CD14-positive monocyte (primary cell): ENCODE results near the gene DRC3. TPM values are rescaled to one million over a fixed set of nuclear protein-coding genes. Genes with fewer than 3 reads are reported as not detected.
A peak's percentile ranks its signal among the peaks of the same experiment; 100 is the strongest.

Experiments used
- DNase-seq, 3 donors: peaks; one replicate each; pipeline ENCODE4 v3.0.0-alpha.2; 2011 to 2022
- H2AFZ ChIP-seq: 2 replicates; pipeline ENCODE4 v1.6.0; 2012; ENCODE audit warnings: mild to moderate bottlenecking, low read depth, low read length, inconsistent platforms; ENCODE audit not compliant: insufficient read depth, poor library complexity, severe bottlenecking
- H3K27ac ChIP-seq, 2 donors: 1 replicate in 1 of 2; 2 replicates in 1 of 2; pipeline ENCODE4 v1.5.1; 2012 to 2013; ENCODE audit warnings: low read length in 2 of 2, control low read depth in 1 of 2, inconsistent platforms in 1 of 2, low read depth in 1 of 2, mild to moderate bottlenecking in 1 of 2
- H3K27me3 ChIP-seq, 2 donors: one replicate each; pipeline versions ENCODE4 v1.6.0 to v1.6.1; 2011 to 2013; ENCODE audit warnings: low read length in 2 of 2; ENCODE audit not compliant: control insufficient read depth in 2 of 2, insufficient read depth in 2 of 2
- H3K36me3 ChIP-seq, 2 donors: replicated peaks in 1 of 2; 1 replicate in 1 of 2; 2 replicates in 1 of 2; pipeline versions ENCODE4 v1.5.1 to v1.6.1; 2012 to 2013; ENCODE audit warnings: low read length in 2 of 2, control low read depth in 1 of 2, inconsistent platforms in 1 of 2, mild to moderate bottlenecking in 1 of 2; ENCODE audit not compliant: insufficient read depth in 2 of 2, control insufficient read depth in 1 of 2
- H3K4me1 ChIP-seq, 2 donors: 1 replicate in 1 of 2; 2 replicates in 1 of 2; pipeline versions ENCODE4 v1.5.1 to v1.6.1; 2012 to 2013; ENCODE audit warnings: low read length in 2 of 2, control low read depth in 1 of 2, inconsistent platforms in 1 of 2, mild to moderate bottlenecking in 1 of 2, moderate library complexity in 1 of 2; ENCODE audit not compliant: insufficient read depth in 2 of 2, control insufficient read depth in 1 of 2
- H3K4me2 ChIP-seq: replicated peaks from 2 replicates; pipeline ENCODE3; 2012; ENCODE audit warnings: low read length, moderate library complexity, mild to moderate bottlenecking; ENCODE audit not compliant: poor library complexity, severe bottlenecking; ENCODE audit errors: extremely low read depth
- H3K4me3 ChIP-seq, 3 experiments: fragments of 200-600 bp in 1 of 3; sonication (generic) in 1 of 3; replicated peaks in 1 of 3; 1 replicate in 2 of 3; 2 replicates in 1 of 3; pipeline ENCODE4 v1.5.1; 2011 to 2013; ENCODE audit warnings: low read length in 3 of 3, mild to moderate bottlenecking in 3 of 3, control low read depth in 2 of 3, low read depth in 2 of 3, inconsistent platforms in 1 of 3, moderate library complexity in 1 of 3
- H3K79me2 ChIP-seq: 2 replicates; pipeline ENCODE4 v1.6.0; 2012; ENCODE audit warnings: mild to moderate bottlenecking, control low read depth, inconsistent platforms, low read length, moderate library complexity; ENCODE audit not compliant: insufficient read depth
- H3K9ac ChIP-seq: 2 replicates; pipeline ENCODE4 v1.6.0; 2017; ENCODE audit warnings: low read length, mild to moderate bottlenecking; ENCODE audit not compliant: insufficient read depth, poor library complexity, severe bottlenecking
- H3K9me3 ChIP-seq, 2 donors: replicated peaks in 1 of 2; 1 replicate in 1 of 2; 2 replicates in 1 of 2; pipeline versions ENCODE4 v1.5.1 to v1.6.1; 2012 to 2013; ENCODE audit warnings: low read length in 2 of 2, control low read depth in 1 of 2; ENCODE audit not compliant: control insufficient read depth in 1 of 2, insufficient read depth in 1 of 2
- H4K20me1 ChIP-seq: 2 replicates; pipeline ENCODE4 v1.6.0; 2012; ENCODE audit warnings: mild to moderate bottlenecking, low read length, control low read depth, moderate library complexity; ENCODE audit not compliant: insufficient read depth
- H3K27ac Mint-ChIP-seq, 7 donors: one replicate each; pipeline ENCODE4 v1.8.0; 2020; ENCODE audit warnings: mild to moderate bottlenecking in 7 of 7, mixed read lengths in 7 of 7, moderate library complexity in 6 of 7, inconsistent platforms in 2 of 7
- H3K27me3 Mint-ChIP-seq, 3 donors: one replicate each; pipeline ENCODE4 v1.8.0; 2021 to 2022; ENCODE audit warnings: low read depth in 3 of 3, mild to moderate bottlenecking in 3 of 3, mixed read lengths in 3 of 3, moderate library complexity in 3 of 3, inconsistent platforms in 1 of 3
- H3K36me3 Mint-ChIP-seq, 2 donors: one replicate each; pipeline ENCODE4 v1.8.0; 2020; ENCODE audit warnings: mixed read lengths in 2 of 2, inconsistent platforms in 1 of 2, mild to moderate bottlenecking in 1 of 2
- H3K4me1 Mint-ChIP-seq: one replicate; pipeline ENCODE4 v1.8.0; 2020; ENCODE audit warnings: mild to moderate bottlenecking, mixed read lengths
- H3K4me3 Mint-ChIP-seq, 2 donors: one replicate each; pipeline ENCODE4 v1.8.0; 2020; ENCODE audit warnings: mild to moderate bottlenecking in 2 of 2, mixed read lengths in 2 of 2, moderate library complexity in 1 of 2
- H3K9me3 Mint-ChIP-seq, 7 donors: one replicate each; pipeline ENCODE4 v1.8.0; 2020 to 2022; ENCODE audit warnings: mixed read lengths in 7 of 7, mild to moderate bottlenecking in 6 of 7, moderate library complexity in 6 of 7, inconsistent platforms in 2 of 7
- WGBS: methylation state at CpG from one replicate; pipeline ENCODE4 v1.1.5; 2013; ENCODE audit warnings: missing lambda C conversion rate; ENCODE audit not compliant: insufficient coverage; 5-methylcytosine and 5-hydroxymethylcytosine counted together
- intact Hi-C, 2 donors: fragments of 100-400 bp; cut with micrococcal nuclease; formaldehyde crosslinking; loops; one replicate each; pipeline versions ENCODE4 v1.15.0 to v1.15.1; 2023
- polyA plus RNA-seq, 3 donors: library from polyadenylated mRNA; depleted of rRNA in 1 of 3; unstranded in 2 of 3; stranded (reverse) in 1 of 3; fragments of 300-500 nt in 2 of 3; fragments of >200 nt in 1 of 3; fragmentation: Illumina TruSeq in 2 of 3; gene quantifications; 1 replicate in 2 of 3; 2 replicates in 1 of 3; pipeline ENCODE4 v1.2.3, GENCODE V29; 2012 to 2021
- TF ChIP-seq, protein P1 (sequence below): fragments of 200-600 bp; IDR thresholded peaks from one replicate; pipeline ENCODE4 v1.8.0; 2022; ENCODE audit warnings: antibody characterized with exemption, mild to moderate bottlenecking

DRC3 gene
- polyA plus RNA-seq, 3 donors, result 0.23 to 0.58 (median 0.39) TPM

- Histone ChIP-seq H3K4me1 (peaks cover under 1 to 1% of the 10 kb centered on the region in 2 donors), H3K79me2 (peaks cover 5% of the 10 kb centered on the region), H3K27ac (no peak overlapping the region), H2AFZ (no peak overlapping the region), H3K9ac (no peak overlapping the region), H3K36me3 (peaks cover 9 to 38% of the 10 kb centered on the region in 2 donors), H3K27me3 (no peaks in the 10 kb centered on the region), H3K4me2 (no peak overlapping the region), H3K4me3 (no peak overlapping the region), H4K20me1 (no peaks in the 10 kb centered on the region), H3K9me3 (no peaks in the 10 kb centered on the region)
- Mint-ChIP-seq H3K36me3 (peaks cover 14 to 33% of the 10 kb centered on the region in 2 donors), H3K4me3 (no peak overlapping the region), H3K27ac (peak overlapping the region in 1 of 7 donors; percentile 7), H3K27me3 (no peaks in the 10 kb centered on the region), H3K9me3 (peaks cover 0 to 2% (median 0%) of the 10 kb centered on the region in 7 donors), H3K4me1 (peaks cover 17% of the 10 kb centered on the region)
- no peak for DNase-seq
- TF ChIP-seq, protein P1, sequence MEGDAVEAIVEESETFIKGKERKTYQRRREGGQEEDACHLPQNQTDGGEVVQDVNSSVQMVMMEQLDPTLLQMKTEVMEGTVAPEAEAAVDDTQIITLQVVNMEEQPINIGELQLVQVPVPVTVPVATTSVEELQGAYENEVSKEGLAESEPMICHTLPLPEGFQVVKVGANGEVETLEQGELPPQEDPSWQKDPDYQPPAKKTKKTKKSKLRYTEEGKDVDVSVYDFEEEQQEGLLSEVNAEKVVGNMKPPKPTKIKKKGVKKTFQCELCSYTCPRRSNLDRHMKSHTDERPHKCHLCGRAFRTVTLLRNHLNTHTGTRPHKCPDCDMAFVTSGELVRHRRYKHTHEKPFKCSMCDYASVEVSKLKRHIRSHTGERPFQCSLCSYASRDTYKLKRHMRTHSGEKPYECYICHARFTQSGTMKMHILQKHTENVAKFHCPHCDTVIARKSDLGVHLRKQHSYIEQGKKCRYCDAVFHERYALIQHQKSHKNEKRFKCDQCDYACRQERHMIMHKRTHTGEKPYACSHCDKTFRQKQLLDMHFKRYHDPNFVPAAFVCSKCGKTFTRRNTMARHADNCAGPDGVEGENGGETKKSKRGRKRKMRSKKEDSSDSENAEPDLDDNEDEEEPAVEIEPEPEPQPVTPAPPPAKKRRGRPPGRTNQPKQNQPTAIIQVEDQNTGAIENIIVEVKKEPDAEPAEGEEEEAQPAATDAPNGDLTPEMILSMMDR, result no peak
- 83% methylated on average over 2 of the region's 3 CpGs for WGBS
- intact Hi-C loops, result no loop called here
These were observed 73.2 kb downstream of the DRC3 start for GRCh38 chr17:18045691-18046350.

DNA sequence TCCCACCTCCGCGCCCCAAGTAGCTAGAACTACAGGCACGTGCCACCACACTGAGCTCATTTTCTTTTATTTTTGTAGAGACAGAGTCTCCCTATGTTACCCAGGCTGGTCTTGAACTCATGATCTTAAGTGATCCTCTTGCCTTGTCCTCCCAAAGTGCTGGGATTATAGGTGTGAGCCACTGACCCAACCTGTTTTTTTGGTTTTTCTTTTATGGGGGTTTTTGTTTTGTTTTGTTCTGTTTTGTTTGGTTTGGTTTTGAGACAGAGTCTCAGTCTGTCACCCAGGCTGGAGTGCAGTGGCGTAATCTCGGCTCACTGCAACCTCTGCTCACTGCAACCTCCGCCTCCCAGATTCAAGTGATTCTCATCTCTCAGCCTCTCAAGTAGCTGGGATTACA is 82.9 kb downstream of the DRC3 start:
- no peaks in the 10 kb centered on the region for H3K27me3 ChIP-seq
- Mint-ChIP-seq H3K4me3 (no peak overlapping the region), H3K27ac (peak overlapping the region in 1 of 7 donors; percentile 26), H3K9me3 (no peaks in the 10 kb centered on the region), H3K4me1 (peaks cover 5% of the 10 kb centered on the region), H3K27me3 (no peaks in the 10 kb centered on the region), H3K36me3 (peaks cover 52 to 72% of the 10 kb centered on the region in 2 donors)
- TF ChIP-seq, protein P1, result no peak
- no peak for DNase-seq
- no peak overlapping the region for H3K4me3 ChIP-seq
- no peak overlapping the region for H3K9ac ChIP-seq
- WGBS, result 100% methylated on average over 1 of the region's 6 CpGs
- H3K4me1 ChIP-seq, result no peaks in the 10 kb centered on the region
- peaks cover 33 to 71% of the 10 kb centered on the region in 2 donors for H3K36me3 ChIP-seq
- H3K4me2 ChIP-seq, result no peak overlapping the region
- H2AFZ ChIP-seq, result no peak overlapping the region
- no peaks in the 10 kb centered on the region for H4K20me1 ChIP-seq
- intact Hi-C loops, result no loop called here
- H3K79me2 ChIP-seq, result no peaks in the 10 kb centered on the region
- H3K9me3 ChIP-seq, result no peaks in the 10 kb centered on the region
- no peak overlapping the region for H3K27ac ChIP-seq
